LoVo (cell line): Measurements from ENCODE around the gene KIAA1755.

Experiments
- DNase-seq: peaks from one replicate; pipeline ENCODE4 v3.0.0-alpha.2; 2016; ENCODE audit warnings: low spot score

KIAA1755 gene

DNA sequence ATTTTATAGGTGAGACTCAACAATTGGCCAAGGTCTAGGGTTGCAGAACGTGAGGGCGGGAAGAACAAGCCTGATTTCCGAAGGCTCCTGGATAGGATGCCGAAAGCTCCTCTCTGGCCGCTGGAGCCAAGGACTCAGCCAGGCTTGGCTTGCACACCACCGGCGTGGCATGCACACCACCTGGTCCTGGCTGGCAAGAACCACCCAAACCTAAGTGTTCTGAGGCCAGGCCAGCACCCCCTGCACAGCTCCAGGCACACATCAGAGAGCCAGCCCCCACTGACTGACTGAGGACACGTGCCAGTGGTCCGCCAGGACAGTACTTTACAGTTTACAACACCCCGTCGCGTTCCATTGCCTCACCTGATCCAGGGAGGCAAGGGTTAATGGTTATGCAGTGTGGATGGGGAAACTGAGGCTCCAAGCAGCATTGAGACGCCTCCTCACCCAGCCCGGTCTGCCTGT lies 95.9 kb downstream of the KIAA1755 start:
- no peak for DNase-seq

DNA sequence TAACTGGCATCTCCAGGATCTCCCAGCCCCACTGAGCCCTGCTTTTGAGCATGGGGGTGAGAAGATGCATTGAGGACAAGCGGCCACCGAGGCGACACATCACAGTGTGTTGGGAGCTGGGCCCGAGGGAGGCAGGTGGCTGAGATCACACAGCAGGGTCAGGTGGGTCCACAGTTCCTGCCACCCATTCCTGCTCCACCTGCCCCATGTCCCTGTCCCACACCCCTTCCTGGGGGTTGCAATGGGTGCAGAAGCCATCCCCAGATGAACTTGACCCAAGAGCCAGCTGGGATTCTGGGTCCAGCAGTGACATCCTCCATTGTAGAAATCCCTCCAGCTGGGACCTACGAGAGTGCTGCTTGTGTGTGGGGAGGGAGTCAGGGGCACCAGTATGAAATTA lies 96.5 kb downstream of the KIAA1755 start:
- DNase-seq, result no peak

DNA sequence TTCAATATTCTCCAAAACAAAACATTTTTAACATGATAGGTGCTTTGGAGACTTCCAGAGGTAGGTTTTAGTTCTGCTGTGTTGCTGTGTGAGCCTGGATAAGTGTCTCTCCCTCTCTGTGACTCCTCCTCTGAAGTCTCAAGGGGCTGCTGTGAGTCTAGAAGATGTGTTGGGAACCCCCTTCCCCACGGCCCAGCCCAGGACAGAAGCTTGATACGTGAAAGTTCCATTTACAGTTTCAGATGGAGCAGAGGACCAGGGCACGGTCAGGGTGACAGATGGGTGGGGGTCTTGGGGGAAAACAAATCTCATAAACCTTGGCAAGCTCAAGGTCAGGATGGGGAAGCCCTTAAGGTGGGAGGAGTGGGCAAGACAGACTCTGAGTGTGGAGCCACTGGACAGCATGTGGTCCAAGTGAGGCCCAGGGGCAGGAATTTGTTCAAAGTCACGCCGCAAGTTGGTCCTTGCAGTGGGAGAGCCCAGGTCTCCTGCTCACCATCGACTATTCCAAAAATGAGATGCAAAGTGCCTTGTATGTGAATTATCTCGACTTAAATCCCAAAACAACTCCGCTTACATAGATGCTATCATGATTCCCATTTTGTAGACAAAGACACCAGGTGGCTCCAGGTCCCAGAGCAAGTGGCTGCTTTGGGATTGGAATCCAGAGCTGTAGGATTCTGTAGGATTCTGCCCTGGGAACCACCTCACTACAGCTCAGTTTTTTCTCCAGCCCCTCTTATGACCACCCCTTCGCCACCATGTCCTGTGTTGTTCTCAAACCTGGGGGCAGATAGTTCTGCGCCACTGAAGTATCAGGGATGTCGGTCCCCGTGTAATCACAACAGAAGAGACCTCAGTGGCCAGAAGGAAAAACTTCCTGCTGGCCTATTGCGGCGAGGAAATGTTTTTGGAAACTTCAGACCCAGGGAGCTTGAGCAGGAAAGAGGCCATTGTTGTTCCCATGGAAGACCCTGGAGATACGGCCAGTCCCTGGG lies 97.4 kb downstream of the KIAA1755 start:
- no peak for DNase-seq

DNA sequence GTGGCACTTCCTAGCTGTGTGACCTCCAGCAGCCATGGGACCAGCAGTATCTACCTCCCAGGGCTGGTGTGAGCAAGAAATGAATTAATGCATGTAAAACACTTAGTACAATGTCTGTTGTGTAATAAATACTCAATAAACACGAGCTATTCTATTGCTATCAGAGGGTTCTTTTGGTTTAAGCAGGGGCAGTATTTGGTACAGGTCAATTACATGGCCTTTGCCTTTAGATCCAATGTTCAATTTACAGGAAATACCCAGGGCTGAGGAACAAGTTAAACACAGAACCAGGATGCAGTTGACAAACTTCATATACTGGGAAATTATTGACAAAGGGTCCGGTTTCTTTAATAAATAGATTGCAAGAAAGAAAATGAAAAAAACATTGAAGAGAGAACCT lies 98.4 kb downstream of the KIAA1755 start:
- no peak for DNase-seq

DNA sequence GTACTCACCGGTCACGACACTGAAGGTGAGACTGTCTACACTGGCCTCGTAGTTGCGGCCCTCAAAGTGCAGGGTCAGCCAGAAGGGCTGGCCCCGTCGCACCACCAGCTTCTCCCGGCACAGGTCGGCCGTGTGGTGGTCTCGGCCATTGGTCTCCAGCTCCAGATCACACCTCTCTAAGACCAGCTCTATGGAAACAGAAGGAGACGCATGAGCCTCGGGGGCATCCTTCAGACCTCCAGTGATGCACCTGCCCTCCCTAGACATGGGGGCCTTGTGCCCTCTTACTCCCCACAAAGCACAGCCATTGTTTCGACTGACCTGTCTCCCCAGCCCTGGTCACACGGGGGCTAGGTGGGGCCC lies 99.1 kb downstream of the KIAA1755 start:
- DNase-seq, result no peak
